GM21825 (cell line): ENCODE results near the gene CBS.
"Not testable (repeated sequence)": the region's sequence is repeated elsewhere in the genome, so short reads cannot be mapped to it uniquely, and the experiment has no call there.

Experiments
- ATAC-seq: cut with Tn5 transposase; IDR thresholded peaks from one replicate; pipeline ENCODE4 v1.9.1; 2021; ENCODE audit warnings: mild to moderate bottlenecking, moderate library complexity; ENCODE audit not compliant: unreplicated experiment

CBS gene

GRCh38 chr21:43075170-43076022, at the start of gene CBS:
Gene CBS, minus strand, starts transcription at chr21:43075835. Its CDS starts 3,642 bp downstream, at chr21:43072193.
- not testable (repeated sequence) for ATAC-seq

GRCh38 chr21:43115956-43116355, 40.3 kb upstream of the CBS start:
- not testable (repeated sequence) for ATAC-seq

GRCh38 chr21:43114483-43114882, 38.8 kb upstream of the CBS start:
- ATAC-seq, result not testable (repeated sequence)

- peak; percentile 33 for ATAC-seq
Measured at GRCh38 chr21:43109006-43109405, 33.4 kb upstream of the CBS start.

GRCh38 chr21:43108177-43108576, 32.5 kb upstream of the CBS start:
- ATAC-seq, result not testable (repeated sequence)

- not testable (repeated sequence) for ATAC-seq
Measured at GRCh38 chr21:43107794-43108137, 32.1 kb upstream of the CBS start.

GRCh38 chr21:43106965-43107793, 31.5 kb upstream of the CBS start, which contains the start of gene U2AF1:
Gene U2AF1, minus strand, starts transcription at chr21:43107570. Its CDS starts 76 bp downstream, at chr21:43107494.
- ATAC-seq, result peak; percentile 52

GRCh38 chr21:43104642-43105041, 29.0 kb upstream of the CBS start:
- ATAC-seq, result not testable (repeated sequence)

GRCh38 chr21:43102281-43102680, 26.6 kb upstream of the CBS start:
- ATAC-seq, result not testable (repeated sequence)

GRCh38 chr21:43101676-43102075, 26.0 kb upstream of the CBS start:
- not testable (repeated sequence) for ATAC-seq

- ATAC-seq, result not testable (repeated sequence)
Measured at GRCh38 chr21:43101000-43101399, 25.4 kb upstream of the CBS start.

GRCh38 chr21:43091979-43092614, 16.5 kb upstream of the CBS start:
- ATAC-seq, result not testable (repeated sequence)

GRCh38 chr21:43090947-43091346, 15.3 kb upstream of the CBS start:
- ATAC-seq, result not testable (repeated sequence)

- ATAC-seq, result not testable (repeated sequence)
Measured at GRCh38 chr21:43089463-43089862, 13.8 kb upstream of the CBS start.

GRCh38 chr21:43082587-43083300, 7.1 kb upstream of the CBS start:
- ATAC-seq, result not testable (repeated sequence)

GRCh38 chr21:43076643-43077042, 1.0 kb upstream of the CBS start:
- ATAC-seq, result not testable (repeated sequence)

GRCh38 chr21:43076023-43076637, 495 bp upstream of the CBS start:
- not testable (repeated sequence) for ATAC-seq

- not testable (repeated sequence) for ATAC-seq
Measured at GRCh38 chr21:43074401-43075169, 1.1 kb downstream of the CBS start.

- ATAC-seq, result not testable (repeated sequence)
Measured at GRCh38 chr21:43072742-43073141, 2.9 kb downstream of the CBS start.
